Mesenchymal stem cell (in vitro differentiated cells and primary cell): Measurements from ENCODE around the gene DYRK3.

ENCODE experiments used
- DNase-seq: peaks from one replicate; pipeline ENCODE4 v3.0.0-alpha.2; 2013
- H2AFZ ChIP-seq: one replicate; pipeline ENCODE4 v1.6.1; 2013; ENCODE audit warnings: low read depth, mild to moderate bottlenecking, control low read depth, inconsistent platforms, low read length, moderate library complexity
- H2AK5ac ChIP-seq: 2 replicates; pipeline ENCODE4 v1.6.1; 2013; ENCODE audit warnings: low read length, moderate library complexity, mild to moderate bottlenecking, inconsistent platforms; ENCODE audit not compliant: severe bottlenecking
- H2BK120ac ChIP-seq: one replicate; pipeline ENCODE4 v1.6.1; 2013; ENCODE audit warnings: low read depth, mild to moderate bottlenecking, inconsistent platforms, low read length, moderate library complexity
- H2BK12ac ChIP-seq, 2 experiments: one replicate each; pipeline ENCODE4 v1.6.1; 2013; ENCODE audit warnings: inconsistent platforms in 2 of 2, low read length in 2 of 2, mild to moderate bottlenecking in 2 of 2, moderate library complexity in 2 of 2, control low read depth in 1 of 2
- H2BK15ac ChIP-seq: one replicate; pipeline ENCODE4 v1.6.1; 2013; ENCODE audit warnings: mild to moderate bottlenecking, low read depth, inconsistent platforms; ENCODE audit not compliant: poor library complexity, severe bottlenecking
- H2BK5ac ChIP-seq: 2 replicates; pipeline ENCODE4 v1.6.1; 2013; ENCODE audit warnings: low read depth, mild to moderate bottlenecking, low read length, control low read depth, inconsistent platforms; ENCODE audit not compliant: poor library complexity, severe bottlenecking
- H3K14ac ChIP-seq, 2 experiments: one replicate each; pipeline ENCODE4 v1.6.1; 2013; ENCODE audit warnings: inconsistent platforms in 2 of 2, low read length in 2 of 2, control low read depth in 1 of 2, mild to moderate bottlenecking in 1 of 2, moderate library complexity in 1 of 2
- H3K18ac ChIP-seq, 2 experiments: one replicate each; pipeline ENCODE4 v1.6.1; 2013; ENCODE audit warnings: inconsistent platforms in 2 of 2, low read length in 2 of 2, control low read depth in 1 of 2, low read depth in 1 of 2, mild to moderate bottlenecking in 1 of 2
- H3K23ac ChIP-seq, 2 experiments: one replicate each; pipeline ENCODE4 v1.6.1; 2013; ENCODE audit warnings: inconsistent platforms in 2 of 2, low read length in 2 of 2, mild to moderate bottlenecking in 2 of 2, moderate library complexity in 2 of 2, control low read depth in 1 of 2
- H3K27ac ChIP-seq: 2 replicates; pipeline ENCODE4 v1.5.1; 2013; ENCODE audit warnings: mild to moderate bottlenecking, moderate library complexity, low read length, control low read depth, inconsistent platforms; ENCODE audit not compliant: poor library complexity, severe bottlenecking
- H3K27me3 ChIP-seq, 2 experiments: 2 replicates each; pipeline versions ENCODE4 v1.6.1 to v1.7.0; 2013; ENCODE audit warnings: low read length in 2 of 2, mild to moderate bottlenecking in 2 of 2, moderate library complexity in 2 of 2, control low read depth in 1 of 2, inconsistent platforms in 1 of 2; ENCODE audit not compliant: control insufficient read depth in 1 of 2, insufficient read depth in 1 of 2
- H3K36me3 ChIP-seq, 2 experiments: 2 replicates each; pipeline versions ENCODE4 v1.6.1 to v1.7.0; 2013; ENCODE audit warnings: low read length in 2 of 2, control low read depth in 1 of 2, inconsistent platforms in 1 of 2, low read depth in 1 of 2, mild to moderate bottlenecking in 1 of 2; ENCODE audit not compliant: insufficient read depth in 2 of 2, control insufficient read depth in 1 of 2
- H3K4ac ChIP-seq, 2 experiments: one replicate each; pipeline ENCODE4 v1.6.1; 2013; ENCODE audit warnings: inconsistent platforms in 2 of 2, low read length in 2 of 2, mild to moderate bottlenecking in 2 of 2, moderate library complexity in 2 of 2, control low read depth in 1 of 2, low read depth in 1 of 2
- H3K4me1 ChIP-seq: 2 replicates; pipeline ENCODE4 v1.6.1; 2013; ENCODE audit warnings: low read depth, low read length, control low read depth; ENCODE audit not compliant: control insufficient read depth, insufficient read depth
- H3K4me2 ChIP-seq: 2 replicates; pipeline ENCODE4 v1.6.1; 2013; ENCODE audit warnings: low read length, mild to moderate bottlenecking, inconsistent platforms; ENCODE audit not compliant: poor library complexity, severe bottlenecking
- H3K4me3 ChIP-seq, 2 experiments: 2 replicates each; pipeline versions ENCODE4 v1.5.1 to v1.7.0; 2013; ENCODE audit warnings: low read length in 2 of 2, mild to moderate bottlenecking in 2 of 2, control low read depth in 1 of 2, low read depth in 1 of 2; ENCODE audit not compliant: insufficient read depth in 1 of 2
- H3K79me1 ChIP-seq: replicated peaks from 2 replicates; pipeline ENCODE4 v1.6.1; 2013; ENCODE audit warnings: mild to moderate bottlenecking, control low read depth, low read length, inconsistent platforms; ENCODE audit not compliant: poor library complexity, severe bottlenecking
- H3K9ac ChIP-seq: 2 replicates; pipeline ENCODE4 v1.7.0; 2013; ENCODE audit warnings: mild to moderate bottlenecking, low read length, moderate library complexity
- H3K9me3 ChIP-seq: 2 replicates; pipeline ENCODE4 v1.7.0; 2013; ENCODE audit warnings: mild to moderate bottlenecking, low read length; ENCODE audit not compliant: control insufficient read depth
- H4K8ac ChIP-seq: one replicate; pipeline ENCODE4 v1.6.1; 2013; ENCODE audit warnings: inconsistent platforms, mild to moderate bottlenecking, low read length, moderate library complexity
- H4K91ac ChIP-seq: one replicate; pipeline ENCODE4 v1.6.1; 2013; ENCODE audit warnings: mild to moderate bottlenecking, low read length, inconsistent platforms
- WGBS: methylation state at CpG from one replicate; pipeline ENCODE4 v1.1.7; 2013; ENCODE audit warnings: mixed read lengths; 5-methylcytosine and 5-hydroxymethylcytosine counted together

The DYRK3 gene

DNA sequence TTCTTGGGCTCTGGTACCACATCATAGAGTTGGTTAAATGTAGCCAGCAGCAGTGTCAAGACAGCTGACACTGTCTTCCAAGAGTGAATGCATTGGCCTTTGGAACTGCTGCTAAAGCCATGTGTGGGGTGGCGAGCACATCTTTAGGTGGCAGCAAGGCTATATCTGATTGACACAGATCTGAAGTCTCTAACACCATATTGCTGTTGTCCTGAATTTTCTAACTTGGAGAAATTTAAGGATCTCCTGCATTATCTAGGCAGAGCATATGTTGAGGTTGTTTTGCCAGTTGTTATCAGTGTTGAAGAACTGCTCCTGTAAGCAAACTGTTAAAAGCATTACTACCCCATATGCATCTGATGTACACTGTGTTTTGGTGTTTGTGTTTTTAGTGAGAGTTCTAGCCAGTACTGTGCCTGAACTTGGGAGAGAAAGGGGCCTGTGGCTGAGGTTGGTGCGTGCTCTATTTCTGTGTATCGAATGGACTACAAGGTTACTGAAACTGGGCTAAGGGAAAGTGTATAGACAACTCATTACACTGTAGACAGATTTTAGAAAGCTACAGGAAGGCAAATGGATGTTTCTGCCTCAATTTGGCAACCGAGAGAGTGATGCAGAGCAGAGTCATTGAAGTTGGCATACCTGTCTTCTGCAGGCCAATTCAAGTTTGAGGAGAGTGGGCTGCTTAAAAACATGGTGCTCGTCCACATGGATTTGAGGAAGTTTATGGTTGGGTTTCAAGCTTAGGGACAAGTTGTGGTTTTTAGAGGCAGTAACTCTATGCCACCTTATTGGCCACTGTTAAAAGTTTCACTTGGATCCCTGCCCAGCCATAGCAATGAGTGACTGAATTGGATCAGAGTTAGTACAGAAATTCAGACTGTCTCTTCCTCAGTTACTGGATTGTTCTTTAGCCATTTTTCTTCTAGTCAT lies 16.9 kb downstream of the DYRK3 start:
- H2AK5ac ChIP-seq, result no peak overlapping the region
- peaks cover 0 to 2% of the 10 kb centered on the region in 2 experiments for H3K27me3 ChIP-seq
- H2BK5ac ChIP-seq, result no peak overlapping the region
- no peak overlapping the region for H3K27ac ChIP-seq
- H2BK12ac ChIP-seq, result no peak overlapping the region
- peaks cover 2% of the 10 kb centered on the region for H3K4me1 ChIP-seq
- DNase-seq, result no peak
- no peak overlapping the region for H3K4ac ChIP-seq
- H3K79me1 ChIP-seq, result peaks cover 2% of the 10 kb centered on the region
- no peak overlapping the region for H4K91ac ChIP-seq
- H3K14ac ChIP-seq, result no peak overlapping the region
- H3K18ac ChIP-seq, result no peak overlapping the region
- H3K23ac ChIP-seq, result no peak overlapping the region
- no peak overlapping the region for H2BK15ac ChIP-seq
- H3K4me3 ChIP-seq, result no peak overlapping the region
- no peak overlapping the region for H2BK120ac ChIP-seq
- H3K9me3 ChIP-seq, result no peaks in the 10 kb centered on the region
- H2AFZ ChIP-seq, result no peak overlapping the region
- H4K8ac ChIP-seq, result no peak overlapping the region
- peaks cover 16 to 77% of the 10 kb centered on the region in 2 experiments for H3K36me3 ChIP-seq
- 92% methylated on average over 5 of the region's 5 CpGs for WGBS
- H3K4me2 ChIP-seq, result no peak overlapping the region
- H3K9ac ChIP-seq, result no peak overlapping the region

DNA sequence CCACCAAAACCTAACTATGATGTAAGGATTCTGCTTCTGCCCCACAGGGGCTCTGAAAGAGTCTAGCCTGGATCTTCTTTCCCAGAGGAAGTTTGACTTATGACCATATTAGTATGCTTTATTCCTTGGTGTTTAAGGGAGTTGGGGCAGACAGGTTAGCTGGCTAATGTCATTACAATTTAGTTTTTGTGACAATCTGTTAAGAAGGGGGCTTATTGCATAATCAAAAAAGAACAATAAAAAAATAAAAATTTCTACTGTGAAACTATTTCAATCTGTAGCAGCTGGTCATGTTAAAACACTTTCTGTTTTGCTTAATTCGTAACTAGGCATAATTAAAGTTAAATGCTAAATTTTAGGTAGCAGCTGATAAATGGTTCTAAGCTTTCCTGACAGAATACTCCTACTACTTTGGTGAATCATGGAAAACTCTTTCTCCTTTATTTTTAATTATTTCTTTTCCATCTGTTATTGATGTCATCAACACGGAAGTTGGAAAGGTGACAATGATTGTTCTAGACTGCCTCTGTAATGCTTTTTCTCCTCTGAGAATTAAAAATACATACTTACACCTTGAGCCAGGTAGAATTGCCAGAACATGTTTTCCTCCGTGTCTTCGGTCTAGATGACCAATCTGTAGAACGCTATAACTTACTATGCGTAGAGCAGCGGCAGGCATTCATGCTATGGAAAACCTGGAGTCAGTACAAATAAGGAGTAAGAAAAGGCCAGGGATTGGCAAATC lies 18.6 kb downstream of the DYRK3 start:
- peaks cover 3% of the 10 kb centered on the region for H3K4me1 ChIP-seq
- peaks cover 0 to 12% of the 10 kb centered on the region in 2 experiments for H3K27me3 ChIP-seq
- no peak overlapping the region for H3K23ac ChIP-seq
- H2BK15ac ChIP-seq, result no peak overlapping the region
- no peak overlapping the region for H4K91ac ChIP-seq
- no peak overlapping the region for H3K27ac ChIP-seq
- no peak overlapping the region for H3K9ac ChIP-seq
- no peak overlapping the region for H4K8ac ChIP-seq
- no peak overlapping the region for H3K14ac ChIP-seq
- no peak overlapping the region for H3K4ac ChIP-seq
- no peak overlapping the region for H2AFZ ChIP-seq
- no peaks in the 10 kb centered on the region for H3K9me3 ChIP-seq
- H3K36me3 ChIP-seq, result peaks cover 6 to 61% of the 10 kb centered on the region in 2 experiments
- H3K18ac ChIP-seq, result no peak overlapping the region
- no peak overlapping the region for H3K4me3 ChIP-seq
- H2AK5ac ChIP-seq, result no peak overlapping the region
- no peak overlapping the region for H2BK120ac ChIP-seq
- H2BK12ac ChIP-seq, result no peak overlapping the region
- 100% methylated on average over 6 of the region's 7 CpGs for WGBS
- DNase-seq, result no peak
- H3K79me1 ChIP-seq, result peaks cover 2% of the 10 kb centered on the region
- no peak overlapping the region for H2BK5ac ChIP-seq
- H3K4me2 ChIP-seq, result no peak overlapping the region

DNA sequence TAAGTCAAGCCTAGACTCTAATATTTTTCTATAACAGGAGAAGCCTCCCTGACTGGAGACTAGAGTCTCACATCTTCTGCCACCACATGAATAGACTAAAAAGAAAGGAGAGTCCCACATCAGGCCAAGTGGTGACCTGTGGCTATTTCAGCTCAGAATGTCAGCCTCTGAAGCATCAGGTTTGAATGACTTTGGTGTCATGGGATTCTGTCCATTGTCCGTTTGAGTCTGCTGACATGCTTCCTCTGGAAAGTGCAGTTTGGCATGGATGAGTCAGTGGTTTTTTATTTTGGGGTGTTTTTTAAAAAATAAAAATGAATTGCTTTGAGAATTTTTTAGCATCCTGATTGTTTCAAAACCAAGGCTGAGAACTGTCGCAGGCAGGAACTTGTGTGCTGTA lies 19.5 kb downstream of the DYRK3 start:
- Histone ChIP-seq H3K14ac (no peak overlapping the region), H2BK12ac (no peak overlapping the region), H4K8ac (no peak overlapping the region), H2BK15ac (no peak overlapping the region), H2AK5ac (no peak overlapping the region), H3K9ac (no peak overlapping the region), H3K4me3 (no peak overlapping the region), H3K79me1 (no peaks in the 10 kb centered on the region), H3K4me1 (peaks cover 1% of the 10 kb centered on the region), H3K4me2 (no peak overlapping the region), H3K9me3 (no peaks in the 10 kb centered on the region), H3K27me3 (peaks cover 2 to 17% of the 10 kb centered on the region in 2 experiments), H3K18ac (no peak overlapping the region), H3K4ac (no peak overlapping the region), H2BK120ac (no peak overlapping the region), H2BK5ac (no peak overlapping the region), H3K23ac (no peak overlapping the region), H2AFZ (no peak overlapping the region), H3K27ac (no peak overlapping the region), H3K36me3 (peaks cover 3 to 51% of the 10 kb centered on the region in 2 experiments), H4K91ac (no peak overlapping the region)
- WGBS, result 87% methylated on average over 2 of the region's 2 CpGs
- DNase-seq, result no peak

DNA sequence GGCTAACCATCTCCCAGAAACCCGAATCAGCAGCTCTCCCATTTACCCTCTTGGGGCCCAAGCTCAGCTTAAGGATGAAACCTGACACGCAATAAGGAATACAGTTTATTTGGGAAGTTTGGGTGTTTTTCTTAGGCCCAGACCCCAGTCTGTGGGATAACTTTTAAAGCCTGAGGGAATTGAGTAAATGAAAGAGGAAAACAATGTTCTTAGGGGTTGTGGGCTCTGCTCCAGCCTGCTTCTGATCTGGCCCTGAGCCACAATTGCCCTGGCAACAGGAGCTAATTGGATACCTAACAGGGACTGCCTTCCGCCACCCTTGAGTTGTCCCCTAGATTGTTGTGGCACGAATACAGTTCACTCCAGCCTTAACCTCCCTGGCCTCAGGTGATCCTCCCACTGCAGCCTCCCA lies 20.1 kb downstream of the DYRK3 start:
- H3K79me1 ChIP-seq, result no peaks in the 10 kb centered on the region
- H3K9me3 ChIP-seq, result no peaks in the 10 kb centered on the region
- no peak overlapping the region for H4K8ac ChIP-seq
- DNase-seq, result no peak
- H2BK12ac ChIP-seq, result no peak overlapping the region
- H3K18ac ChIP-seq, result no peak overlapping the region
- 88% methylated on average over 4 of the region's 4 CpGs for WGBS
- H3K9ac ChIP-seq, result no peak overlapping the region
- H3K27me3 ChIP-seq, result peaks cover 2 to 17% of the 10 kb centered on the region in 2 experiments
- no peak overlapping the region for H2BK5ac ChIP-seq
- no peak overlapping the region for H3K14ac ChIP-seq
- H3K4me2 ChIP-seq, result peak overlapping the region; percentile 11
- H4K91ac ChIP-seq, result no peak overlapping the region
- H3K4me3 ChIP-seq, result no peak overlapping the region
- H3K27ac ChIP-seq, result no peak overlapping the region
- H2AK5ac ChIP-seq, result no peak overlapping the region
- peaks cover 3 to 46% of the 10 kb centered on the region in 2 experiments for H3K36me3 ChIP-seq
- H3K23ac ChIP-seq, result no peak overlapping the region
- no peak overlapping the region for H3K4ac ChIP-seq
- peaks cover 1% of the 10 kb centered on the region for H3K4me1 ChIP-seq
- no peak overlapping the region for H2BK15ac ChIP-seq
- H2BK120ac ChIP-seq, result no peak overlapping the region
- H2AFZ ChIP-seq, result no peak overlapping the region
